ENCODE data around the gene IQGAP2.

- TF ChIP-seq CTCF (IDR thresholded peaks at IDR 0.05) = no peak
- no peak for TF ChIP-seq EZH2 (IDR thresholded peaks at IDR 0.05; ENCODE audit: borderline replicate concordance, insufficient read depth, low read depth, low read length, poor library complexity, severe bottlenecking)
These were observed 121.2 kb downstream of the IQGAP2 start for GRCh38 chr5:76524101-76524835.
